ENCODE results near the gene ERP27. TPM values are rescaled to one million over a fixed set of nuclear protein-coding genes. Genes with fewer than 3 reads are reported as not detected.

ERP27 gene
- total RNA-seq, 4 donors from 2014 or later = 0.42 TPM; not detected in 3

DNA sequence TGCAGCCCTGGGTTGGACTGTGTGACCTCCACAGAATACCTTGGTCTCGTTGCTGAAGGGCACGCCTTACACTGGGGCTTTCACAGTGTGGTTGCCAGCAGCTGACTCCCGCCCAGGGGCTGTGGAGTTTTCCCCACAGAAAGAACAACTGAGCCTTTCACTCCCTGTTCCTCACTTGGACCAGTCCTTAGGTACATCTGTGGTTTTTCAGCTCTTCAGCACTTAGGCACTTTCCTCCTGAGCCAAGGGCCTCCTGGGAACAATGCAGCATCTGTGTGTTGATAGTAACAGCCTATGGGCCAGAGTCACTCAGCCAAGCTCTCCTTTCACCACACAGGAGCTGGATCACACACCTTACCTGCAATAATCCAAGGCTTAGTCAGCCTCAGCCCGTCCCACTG is 25.0 kb downstream of the ERP27 start:
- ATAC-seq (no peak), DNase-seq (no peak)
- TF ChIP-seq, protein P1, sequence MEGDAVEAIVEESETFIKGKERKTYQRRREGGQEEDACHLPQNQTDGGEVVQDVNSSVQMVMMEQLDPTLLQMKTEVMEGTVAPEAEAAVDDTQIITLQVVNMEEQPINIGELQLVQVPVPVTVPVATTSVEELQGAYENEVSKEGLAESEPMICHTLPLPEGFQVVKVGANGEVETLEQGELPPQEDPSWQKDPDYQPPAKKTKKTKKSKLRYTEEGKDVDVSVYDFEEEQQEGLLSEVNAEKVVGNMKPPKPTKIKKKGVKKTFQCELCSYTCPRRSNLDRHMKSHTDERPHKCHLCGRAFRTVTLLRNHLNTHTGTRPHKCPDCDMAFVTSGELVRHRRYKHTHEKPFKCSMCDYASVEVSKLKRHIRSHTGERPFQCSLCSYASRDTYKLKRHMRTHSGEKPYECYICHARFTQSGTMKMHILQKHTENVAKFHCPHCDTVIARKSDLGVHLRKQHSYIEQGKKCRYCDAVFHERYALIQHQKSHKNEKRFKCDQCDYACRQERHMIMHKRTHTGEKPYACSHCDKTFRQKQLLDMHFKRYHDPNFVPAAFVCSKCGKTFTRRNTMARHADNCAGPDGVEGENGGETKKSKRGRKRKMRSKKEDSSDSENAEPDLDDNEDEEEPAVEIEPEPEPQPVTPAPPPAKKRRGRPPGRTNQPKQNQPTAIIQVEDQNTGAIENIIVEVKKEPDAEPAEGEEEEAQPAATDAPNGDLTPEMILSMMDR (IDR thresholded peaks at IDR 0.05 in 4 of 5, conservative IDR thresholded peaks at IDR 0.05 in 1 of 5) = no peak
- TF ChIP-seq POLR2A (IDR thresholded peaks at IDR 0.05) = no peak
- in situ Hi-C loops (cut with MboI; ENCODE audit: low sequenced_read_pairs in 4 of 4) = no loop called here
- no peak overlapping the region for H3K4me3 ChIP-seq
- no peaks in the 10 kb centered on the region for H3K9me3 ChIP-seq
- H3K4me1 ChIP-seq = no peaks in the 10 kb centered on the region
- H3K27ac ChIP-seq = no peak overlapping the region
- no peaks in the 10 kb centered on the region for H3K27me3 ChIP-seq
- no peaks in the 10 kb centered on the region for H3K36me3 ChIP-seq
- intact Hi-C loops (cut with DNase I; ENCODE audit: low total_unique reads) = no loop called here

DNA sequence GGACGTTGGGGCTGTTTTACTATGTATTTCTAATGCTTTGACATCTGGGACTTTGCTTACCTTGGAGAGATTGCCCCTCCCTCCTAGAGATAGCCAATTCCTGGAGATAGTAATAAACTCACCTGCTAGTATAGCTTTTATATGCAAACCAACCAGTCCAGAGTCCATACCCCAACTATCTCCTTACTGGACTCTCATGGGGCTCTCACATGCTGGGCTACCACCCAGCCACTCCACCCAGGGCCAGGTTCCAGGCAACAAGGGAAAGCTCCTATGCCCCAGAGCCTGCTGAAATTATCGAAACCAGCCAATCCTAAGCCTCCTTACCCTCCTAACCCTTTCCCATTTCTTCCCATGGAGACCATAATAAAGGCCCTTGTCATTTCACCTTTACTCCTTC is 27.2 kb downstream of the ERP27 start:
- H3K9me3 ChIP-seq = no peaks in the 10 kb centered on the region
- in situ Hi-C loops (cut with MboI; ENCODE audit: low sequenced_read_pairs in 4 of 4) = no loop called here
- TF ChIP-seq, protein P1 (IDR thresholded peaks at IDR 0.05 in 4 of 5, conservative IDR thresholded peaks at IDR 0.05 in 1 of 5) = no peak
- no peak for TF ChIP-seq POLR2A (IDR thresholded peaks at IDR 0.05)
- no peak overlapping the region for H3K27ac ChIP-seq
- ATAC-seq (no peak), DNase-seq (no peak)
- intact Hi-C loops (cut with DNase I; ENCODE audit: low total_unique reads) = no loop called here
- no peak overlapping the region for H3K4me3 ChIP-seq
- H3K27me3 ChIP-seq = no peaks in the 10 kb centered on the region
- no peaks in the 10 kb centered on the region for H3K36me3 ChIP-seq
- no peaks in the 10 kb centered on the region for H3K4me1 ChIP-seq

DNA sequence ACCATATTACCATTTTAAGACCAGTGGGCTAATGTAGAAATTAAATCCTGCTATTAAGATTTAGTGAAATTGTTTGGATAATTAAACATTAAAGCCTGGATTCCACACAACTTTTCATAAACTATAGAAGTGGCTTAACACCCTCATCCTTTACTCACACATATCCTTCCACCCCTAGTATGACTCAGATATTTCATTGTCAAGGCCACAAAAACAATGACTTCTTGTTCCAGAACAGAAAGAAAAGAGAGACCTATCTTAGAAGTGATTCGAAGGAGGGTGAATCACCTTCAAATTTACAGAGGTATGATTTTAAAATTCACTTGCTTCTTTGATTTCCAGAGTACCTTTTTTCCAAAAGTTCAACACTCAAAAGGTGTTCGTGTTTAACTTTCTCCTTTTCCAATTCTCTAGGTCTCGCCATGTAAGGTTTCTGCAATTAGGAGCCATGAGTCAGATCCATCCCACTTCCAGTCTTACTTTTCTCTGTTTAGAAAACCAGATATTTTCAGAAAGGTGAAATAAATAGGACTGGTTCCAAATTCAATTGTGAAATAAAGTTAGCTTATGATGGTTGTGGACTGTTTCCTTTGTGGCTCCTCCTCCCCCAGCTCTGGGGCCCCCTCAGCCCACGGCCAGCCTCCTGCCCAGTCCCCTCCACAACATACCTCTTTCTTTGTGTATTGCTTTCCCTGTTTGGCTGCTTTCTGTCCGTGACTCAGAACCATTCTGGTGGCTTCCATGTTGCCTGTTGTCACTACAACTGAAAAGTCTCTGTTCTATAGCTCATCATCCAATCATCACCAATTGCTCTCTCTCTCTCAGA is 28.0 kb downstream of the ERP27 start:
- DNase-seq = no peak
- Histone ChIP-seq H3K4me1 (no peaks in the 10 kb centered on the region), H3K36me3 (no peaks in the 10 kb centered on the region), H3K9me3 (no peaks in the 10 kb centered on the region), H3K27ac (no peak overlapping the region), H3K4me3 (no peak overlapping the region), H3K27me3 (no peaks in the 10 kb centered on the region)
- in situ Hi-C loops (cut with MboI; ENCODE audit: low sequenced_read_pairs in 4 of 4) = no loop called here
- TF ChIP-seq, protein P1 (IDR thresholded peaks at IDR 0.05 in 4 of 5, conservative IDR thresholded peaks at IDR 0.05 in 1 of 5) = no peak
- TF ChIP-seq POLR2A (IDR thresholded peaks at IDR 0.05) = no peak
- intact Hi-C loops (cut with DNase I; ENCODE audit: low total_unique reads) = no loop called here
- no peak for ATAC-seq

DNA sequence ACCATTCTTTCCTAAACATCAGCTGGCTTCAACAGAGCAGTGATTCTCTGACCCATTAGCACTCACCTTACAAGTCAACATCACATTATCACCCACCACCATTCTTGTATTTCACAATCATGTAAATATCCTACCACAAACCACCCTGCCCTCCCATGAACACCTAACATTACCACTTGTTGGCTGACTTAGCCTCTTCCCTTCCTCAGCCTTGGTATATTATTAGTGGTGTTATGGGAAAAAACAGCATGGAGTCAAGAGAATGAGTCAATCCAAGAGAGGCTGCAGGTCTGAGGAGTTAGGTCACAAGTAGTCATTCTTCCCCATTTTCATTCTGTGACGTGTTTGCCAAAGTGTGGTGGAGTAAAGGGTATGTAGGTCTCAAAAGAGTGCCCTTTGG is 30.4 kb downstream of the ERP27 start:
- TF ChIP-seq, protein P1 (IDR thresholded peaks at IDR 0.05 in 4 of 5, conservative IDR thresholded peaks at IDR 0.05 in 1 of 5) = no peak
- no peak for TF ChIP-seq POLR2A (IDR thresholded peaks at IDR 0.05)
- ATAC-seq (no peak), DNase-seq (no peak)
- Histone ChIP-seq H3K27ac (no peak overlapping the region), H3K9me3 (no peaks in the 10 kb centered on the region), H3K4me1 (peaks cover 0 to 6% of the 10 kb centered on the region in 2 donors), H3K27me3 (no peaks in the 10 kb centered on the region), H3K4me3 (no peak overlapping the region), H3K36me3 (no peaks in the 10 kb centered on the region)
- in situ Hi-C loops (cut with MboI; ENCODE audit: low sequenced_read_pairs in 4 of 4) (no loop called here), intact Hi-C loops (cut with DNase I; ENCODE audit: low total_unique reads) (no loop called here)

All from gastrocnemius medialis (tissue), 4 donors.